Right cardiac atrium (tissue), 5 donors: Measurements from ENCODE around the gene MEF2A. TPM values are rescaled to one million over a fixed set of nuclear protein-coding genes. Genes with fewer than 3 reads are reported as not detected.

Source experiments
- ATAC-seq, 2 donors: fragments of 200-7000 bp; cut with Tn5 transposase; one replicate each; pipeline versions ENCODE4 v1.8.0 to v1.9.1; 2020; ENCODE audit warnings: moderate library complexity in 2 of 2, mild to moderate bottlenecking in 1 of 2
- DNase-seq, 3 donors: peaks; one replicate each; pipeline ENCODE4 v3.0.0-alpha.2; 2020
- H3K27ac ChIP-seq: one replicate; pipeline ENCODE4 v1.5.1; 2013; ENCODE audit warnings: mild to moderate bottlenecking, low read length, control low read depth, moderate library complexity
- H3K27me3 ChIP-seq: one replicate; pipeline ENCODE4 v1.6.1; 2013; ENCODE audit not compliant: control insufficient read depth, insufficient read depth
- H3K4me1 ChIP-seq: one replicate; pipeline ENCODE4 v1.6.1; 2013; ENCODE audit warnings: low read length; ENCODE audit not compliant: control insufficient read depth, insufficient read depth
- H3K4me3 ChIP-seq: one replicate; pipeline ENCODE4 v1.5.1; 2013; ENCODE audit warnings: low read length, control low read depth
- H3K9me3 ChIP-seq: one replicate; pipeline ENCODE4 v1.6.1; 2013; ENCODE audit warnings: low read length; ENCODE audit not compliant: control insufficient read depth
- WGBS: extraction: QIAGEN DNeasy Blood & Tissue Kit; methylation state at CpG from one replicate; pipeline ENCODE4 v1.1.7; 2013; 5-methylcytosine and 5-hydroxymethylcytosine counted together
- intact Hi-C, 4 donors: fragments of 100-400 bp; cut with DNase I; formaldehyde crosslinking; loops; one replicate each; pipeline versions ENCODE4 v1.11.0 to v1.14.0; 2022 to 2023
- polyA plus RNA-seq: library from polyadenylated mRNA; stranded (reverse); fragments of 200-250 nt; gene quantifications from one replicate; pipeline ENCODE4 v1.2.3, GENCODE V29; 2013
- total RNA-seq, 4 donors: library from RNA; stranded (reverse); fragmentation: NEBNext Ultra II Directional; extraction: Animal tissue kit (Norgen Biotek cat#: 25700); gene quantifications; one replicate each; pipeline ENCODE4 v1.2.1, GENCODE V29; 2021
- donor health status: healthy with polysubstance abuse.
- donor health status: DM: no; HTN: yes; CAD: no.
- donor health status: DM: no; HTN: no; CAD: no.
- donor health status: DM: no; HTN: yes; CAD: no; lungs with severe emphysema.
- donor health status: DM: yes; HTN: yes; CAD: no.

MEF2A gene
- total and polyA plus RNA-seq, 5 donors = 65.9 to 177 (median 172) TPM

DNA sequence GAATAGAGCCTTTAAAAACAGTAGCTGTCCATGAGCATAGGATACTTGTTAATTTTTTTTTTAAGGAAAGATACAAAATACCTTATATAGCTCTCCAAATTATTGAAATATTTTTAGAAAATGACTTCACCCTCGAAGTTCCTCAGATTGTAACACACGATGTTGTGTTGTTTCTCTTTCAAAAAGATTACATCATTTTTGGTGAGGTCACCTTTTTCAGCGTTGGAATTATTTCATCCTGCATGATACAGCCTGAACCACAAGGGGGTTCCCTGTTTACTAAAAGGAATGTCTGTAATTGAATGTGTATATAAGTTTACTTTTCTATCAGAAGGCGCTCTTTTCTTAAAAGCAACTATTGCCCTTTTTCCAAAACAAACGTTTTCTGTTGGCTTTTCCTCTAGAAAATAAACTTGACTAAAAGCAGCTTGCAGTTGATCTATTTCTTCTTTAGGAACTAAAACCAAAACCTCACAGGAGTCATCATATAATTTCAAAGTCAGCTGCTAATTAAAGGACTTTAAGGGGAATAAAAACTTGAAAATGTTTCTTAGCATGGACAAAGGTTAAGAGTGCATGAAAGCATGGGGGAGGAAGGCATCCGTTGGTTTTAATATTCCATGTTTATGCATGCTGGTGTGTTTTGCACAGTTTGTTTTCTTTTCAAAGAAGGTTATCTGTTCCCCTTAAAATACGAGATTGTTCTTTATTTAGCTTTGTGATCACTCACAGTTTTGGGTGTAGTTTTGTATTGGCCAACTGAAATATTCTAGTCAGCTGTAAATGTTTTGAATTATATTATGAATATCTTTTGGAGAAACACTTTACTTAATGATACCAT is 138.0 kb downstream of the MEF2A start:
- peak; percentile 67 to 68 for ATAC-seq
- peaks cover 8% of the 10 kb centered on the region for H3K4me1 ChIP-seq
- no peak overlapping the region for H3K4me3 ChIP-seq
- no peaks in the 10 kb centered on the region for H3K9me3 ChIP-seq
- 8% methylated on average over 7 of the region's 7 CpGs for WGBS
- peak overlapping the region; percentile 26 for H3K27ac ChIP-seq
- H3K27me3 ChIP-seq = no peaks in the 10 kb centered on the region
- no peak for DNase-seq
- intact Hi-C loops = loop anchor here in 2 of 4 donors (5.0 to 10.0 kb wide), 4 partner anchors 139 to 419 kb away; partner anchors contain the start of gene MEF2A (in 2 of the 2)

- Histone ChIP-seq H3K4me1 (peaks cover 12% of the 10 kb centered on the region), H3K9me3 (no peaks in the 10 kb centered on the region), H3K27ac (no peak overlapping the region), H3K4me3 (no peak overlapping the region), H3K27me3 (no peaks in the 10 kb centered on the region)
- intact Hi-C loops = loop anchor here in 2 of 4 donors (5.0 to 10.0 kb wide), 4 partner anchors 140 to 420 kb away; partner anchors contain the start of gene MEF2A (in 2 of the 2)
- WGBS = 31% methylated on average over 3 of the region's 3 CpGs
- ATAC-seq (peak; percentile 71 to 77), DNase-seq (no peak)
Measured at GRCh38 chr15:99704444-99704838, 138.7 kb downstream of the MEF2A start.

DNA sequence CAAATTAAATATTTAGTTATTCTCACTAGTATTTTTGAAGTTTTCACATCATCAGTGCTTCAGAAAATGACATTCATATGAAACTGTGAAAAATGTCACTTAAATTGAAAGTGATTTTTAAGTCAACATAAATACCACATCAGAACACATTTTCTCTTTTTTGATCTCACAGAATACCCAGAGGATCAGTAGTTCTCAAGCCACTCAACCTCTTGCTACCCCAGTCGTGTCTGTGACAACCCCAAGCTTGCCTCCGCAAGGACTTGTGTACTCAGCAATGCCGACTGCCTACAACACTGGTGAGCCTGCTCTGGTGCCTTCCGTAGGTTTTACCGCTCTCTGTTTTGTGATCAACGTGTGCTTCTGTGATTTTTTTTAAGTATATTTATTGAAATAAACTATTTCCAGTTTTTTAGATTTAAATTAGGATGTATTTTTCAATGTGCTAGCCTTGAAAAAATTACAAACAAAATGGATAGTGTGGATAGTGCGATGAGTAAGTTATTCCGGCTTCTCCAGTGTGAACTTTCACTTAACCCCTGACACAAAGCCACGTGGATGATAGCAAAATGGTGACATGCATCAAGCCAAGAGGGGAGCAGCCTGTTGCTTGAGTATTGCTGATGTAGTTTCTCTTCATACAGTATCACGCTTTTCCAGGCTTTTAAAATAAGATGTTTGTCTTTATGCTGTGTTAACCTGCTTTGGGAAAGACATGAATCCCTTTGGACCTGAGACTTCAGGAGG is 140.9 kb downstream of the MEF2A start:
- H3K4me3 ChIP-seq = no peak overlapping the region
- no peak for ATAC-seq

DNA sequence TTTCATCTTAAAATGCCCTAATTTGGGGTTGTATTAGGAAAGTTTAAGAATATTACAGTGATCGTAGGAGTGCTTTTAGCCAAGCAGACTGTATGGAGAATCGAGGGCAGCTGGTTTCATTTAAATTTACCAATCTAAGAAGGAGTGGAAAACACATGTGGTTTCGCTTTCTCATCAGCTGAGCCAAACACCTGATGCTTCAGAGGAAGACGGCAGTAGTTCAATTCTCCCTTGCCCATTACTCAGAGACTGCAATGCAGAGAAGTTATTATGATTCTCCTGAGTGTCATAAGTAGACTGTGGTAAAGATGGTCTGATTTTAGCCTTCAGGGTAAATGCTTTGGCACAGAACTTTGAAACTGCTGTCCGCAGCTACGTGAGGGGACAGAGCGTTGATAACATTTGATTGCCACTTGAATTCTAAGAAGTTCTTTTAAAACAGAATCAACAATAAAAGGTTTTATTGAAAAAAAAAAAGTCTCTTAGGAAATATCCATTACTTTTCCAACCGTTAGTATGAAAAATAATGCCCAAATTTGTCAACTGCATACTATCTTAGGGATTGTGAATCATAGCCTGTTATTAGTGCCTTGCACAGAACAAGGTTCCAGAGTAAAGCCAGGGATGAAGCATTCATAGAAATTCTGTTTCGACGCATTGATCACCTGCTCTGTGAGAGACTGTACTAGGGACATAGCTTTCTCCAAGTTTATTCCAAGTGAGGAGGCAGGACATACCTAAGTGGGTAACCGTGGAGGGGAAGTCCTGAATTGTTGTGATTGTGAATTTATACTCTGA is 141.9 kb downstream of the MEF2A start:
- H3K4me1 ChIP-seq = peaks cover 19% of the 10 kb centered on the region
- ATAC-seq (peak in 1 of 2 donors; percentile 4), DNase-seq (no peak)
- WGBS = 38% methylated on average over 11 of the region's 11 CpGs
- H3K9me3 ChIP-seq = no peaks in the 10 kb centered on the region
- H3K27me3 ChIP-seq = no peaks in the 10 kb centered on the region
- intact Hi-C loops = loop anchor here in 3 of 4 donors (5.0 to 10.0 kb wide), 4 partner anchors 143 to 423 kb away; partner anchors contain the start of gene MEF2A (in 2 of the 3)
- H3K4me3 ChIP-seq = no peak overlapping the region
- peak overlapping the region; percentile 93 for H3K27ac ChIP-seq

More for the DNA sequence above, 140.9 kb downstream of the MEF2A start:
- no peak for DNase-seq
- intact Hi-C loops = loop anchor here in 3 of 4 donors (5.0 to 10.0 kb wide), 4 partner anchors 142 to 422 kb away; partner anchors contain the start of gene MEF2A (in 2 of the 3)
- H3K27ac ChIP-seq = peak overlapping the region; percentile 9
- H3K27me3 ChIP-seq = no peaks in the 10 kb centered on the region
- H3K9me3 ChIP-seq = no peaks in the 10 kb centered on the region
- 76% methylated on average over 10 of the region's 10 CpGs for WGBS
- peaks cover 15% of the 10 kb centered on the region for H3K4me1 ChIP-seq

DNA sequence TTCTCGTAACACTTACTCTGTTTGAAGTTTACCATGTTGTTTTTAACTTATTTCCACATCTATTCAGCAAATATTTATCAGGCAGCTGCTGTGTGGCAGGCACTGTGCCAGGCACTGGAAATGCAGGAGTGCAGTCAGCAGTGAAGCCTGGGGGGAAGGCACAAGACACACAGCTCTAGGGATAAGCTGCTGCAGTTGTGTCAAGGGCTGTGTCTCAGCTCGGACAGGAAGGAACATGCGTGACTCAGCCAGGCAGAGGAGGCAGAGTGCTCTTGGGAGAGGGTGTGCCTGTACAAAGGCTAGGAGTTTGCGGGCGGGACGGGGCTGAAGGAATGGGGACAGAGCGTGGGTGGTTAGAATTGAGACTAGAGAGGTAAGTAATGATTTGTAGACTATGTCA is 142.8 kb downstream of the MEF2A start:
- H3K4me3 ChIP-seq = no peak overlapping the region
- H3K4me1 ChIP-seq = peaks cover 19% of the 10 kb centered on the region
- H3K9me3 ChIP-seq = no peaks in the 10 kb centered on the region
- ATAC-seq (peak; percentile 88 to 95), DNase-seq (peak; percentile 87 to 92 (median 87))
- intact Hi-C loops = loop anchor here in 3 of 4 donors (5.0 to 10.0 kb wide), 4 partner anchors 144 to 424 kb away; partner anchors contain the start of gene MEF2A (in 2 of the 3)
- H3K27me3 ChIP-seq = no peaks in the 10 kb centered on the region
- 18% methylated on average over 7 of the region's 7 CpGs for WGBS
- H3K27ac ChIP-seq = peak overlapping the region; percentile 89

DNA sequence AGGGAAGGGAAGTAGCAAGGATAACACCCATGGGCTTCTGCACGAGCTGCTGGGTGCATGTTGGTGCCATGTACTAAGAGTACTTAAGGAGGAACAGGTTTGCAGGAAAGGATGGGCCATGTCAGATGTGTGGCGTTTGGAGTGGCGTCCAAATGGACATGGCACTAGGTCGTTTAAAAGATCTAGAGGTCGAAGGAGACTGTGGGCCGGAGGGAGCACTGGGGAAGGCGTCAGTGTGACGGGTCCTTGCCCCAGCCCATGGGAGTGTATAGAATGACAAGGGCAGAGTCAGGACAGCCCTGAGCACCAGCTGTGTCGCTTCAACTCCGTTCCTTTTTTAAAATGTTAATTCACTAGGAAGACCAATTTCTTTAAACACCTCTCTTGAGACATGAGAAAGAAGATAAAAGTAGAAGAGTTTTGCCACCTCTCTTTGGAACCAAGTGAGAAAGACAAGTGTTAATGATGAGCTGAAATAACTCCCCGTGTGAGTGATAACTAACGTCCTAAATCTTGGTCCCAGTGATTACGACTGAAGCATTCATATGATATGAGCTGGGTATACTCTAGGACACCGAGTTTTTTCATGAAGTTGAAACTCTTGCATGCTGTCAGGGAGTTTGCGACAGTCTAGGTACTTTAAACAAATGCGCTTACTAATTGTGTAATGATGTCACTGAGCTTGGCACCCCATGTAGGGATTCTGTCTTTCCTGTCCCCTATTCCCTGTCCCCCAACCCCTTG is 143.6 kb downstream of the MEF2A start:
- H3K9me3 ChIP-seq = no peaks in the 10 kb centered on the region
- intact Hi-C loops = loop anchor here in 3 of 4 donors (5.0 to 10.0 kb wide), 4 partner anchors 145 to 425 kb away; partner anchors contain the start of gene MEF2A (in 2 of the 3)
- peak; percentile 40 to 54 for ATAC-seq
- WGBS = 51% methylated on average over 16 of the region's 16 CpGs
- H3K4me1 ChIP-seq = peaks cover 19% of the 10 kb centered on the region
- no peak overlapping the region for H3K4me3 ChIP-seq
- H3K27me3 ChIP-seq = no peaks in the 10 kb centered on the region
- peak overlapping the region; percentile 92 for H3K27ac ChIP-seq
- DNase-seq = peak in 1 of 3 donors; percentile 67

DNA sequence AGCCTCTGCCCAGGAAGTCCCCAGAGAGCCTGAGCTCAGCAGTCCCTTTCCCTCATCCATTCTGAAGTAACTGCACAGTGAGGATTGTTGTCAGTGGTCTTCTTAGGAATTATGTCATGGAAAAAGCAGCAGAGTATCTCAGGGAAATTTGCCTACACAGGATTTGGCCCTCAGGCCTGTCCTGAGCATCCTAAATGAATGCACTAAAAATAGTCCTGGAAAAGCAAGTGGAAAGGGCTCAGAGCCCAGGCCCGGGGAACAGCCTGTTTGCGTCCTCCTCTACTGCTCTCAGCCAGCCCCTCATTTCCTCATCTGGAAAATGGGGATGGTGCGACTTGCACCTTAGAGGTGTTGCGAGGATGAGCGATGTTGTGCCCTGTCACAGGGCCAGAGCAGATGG is 145.8 kb downstream of the MEF2A start:
- Histone ChIP-seq H3K4me1 (peaks cover 21% of the 10 kb centered on the region), H3K4me3 (no peak overlapping the region), H3K9me3 (no peaks in the 10 kb centered on the region), H3K27ac (peak overlapping the region; percentile 54), H3K27me3 (no peaks in the 10 kb centered on the region)
- 51% methylated on average over 5 of the region's 5 CpGs for WGBS
- ATAC-seq (peak in 1 of 2 donors; percentile 42), DNase-seq (peak in 1 of 3 donors; percentile 63)
- intact Hi-C loops = loop anchor here in 1 of 4 donors (10.0 kb wide), 1 partner anchor 427 kb away; no protein-coding TSS in a partner anchor

DNA sequence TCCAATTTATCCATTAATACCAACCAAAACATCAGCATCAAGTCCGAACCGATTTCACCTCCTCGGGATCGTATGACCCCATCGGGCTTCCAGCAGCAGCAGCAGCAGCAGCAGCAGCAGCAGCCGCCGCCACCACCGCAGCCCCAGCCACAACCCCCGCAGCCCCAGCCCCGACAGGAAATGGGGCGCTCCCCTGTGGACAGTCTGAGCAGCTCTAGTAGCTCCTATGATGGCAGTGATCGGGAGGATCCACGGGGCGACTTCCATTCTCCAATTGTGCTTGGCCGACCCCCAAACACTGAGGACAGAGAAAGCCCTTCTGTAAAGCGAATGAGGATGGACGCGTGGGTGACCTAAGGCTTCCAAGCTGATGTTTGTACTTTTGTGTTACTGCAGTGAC is 146.6 kb downstream of the MEF2A start:
- 66% methylated on average over 18 of the region's 18 CpGs for WGBS
- no peak for ATAC-seq

DNA sequence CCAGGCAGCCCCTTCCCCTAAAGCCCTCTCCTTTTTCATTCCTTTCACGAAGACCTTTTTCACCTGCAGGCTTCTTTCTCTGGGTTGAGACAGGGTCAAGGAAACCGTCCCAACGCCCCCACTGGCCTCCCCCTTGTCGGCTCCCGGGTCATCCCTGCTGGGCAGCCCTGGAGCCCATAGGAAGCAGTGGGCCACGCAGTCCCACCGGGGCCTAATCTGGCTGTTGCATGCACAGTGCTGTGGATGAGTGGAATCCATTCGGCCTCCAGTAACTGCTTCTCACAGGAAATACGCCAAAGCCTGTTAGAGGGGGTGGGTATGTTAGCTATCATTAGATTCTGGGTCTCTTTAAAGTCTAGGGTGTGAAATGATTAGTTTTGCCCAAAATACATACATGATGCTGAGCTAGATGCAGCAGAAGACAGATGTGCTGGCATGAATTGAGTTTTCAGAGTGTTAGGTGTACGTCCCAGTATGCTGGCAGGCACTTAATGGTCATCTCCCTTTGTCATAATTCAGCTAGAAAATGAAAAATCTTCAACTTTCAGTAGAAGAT is 150.8 kb downstream of the MEF2A start:
- Histone ChIP-seq H3K27me3 (no peaks in the 10 kb centered on the region), H3K4me1 (peaks cover 19% of the 10 kb centered on the region), H3K9me3 (no peaks in the 10 kb centered on the region), H3K27ac (peak overlapping the region; percentile 57), H3K4me3 (no peak overlapping the region)
- DNase-seq = no peak
- WGBS = 32% methylated on average over 10 of the region's 10 CpGs
- ATAC-seq = peak; percentile 16 to 53
- intact Hi-C loops = loop anchor here in 1 of 4 donors (10.0 kb wide), 1 partner anchor 432 kb away; no protein-coding TSS in a partner anchor

More for the DNA sequence above, 146.6 kb downstream of the MEF2A start:
- Histone ChIP-seq H3K27me3 (no peaks in the 10 kb centered on the region), H3K4me1 (peaks cover 24% of the 10 kb centered on the region), H3K27ac (no peak overlapping the region), H3K4me3 (no peak overlapping the region), H3K9me3 (no peaks in the 10 kb centered on the region)
- DNase-seq = no peak
- intact Hi-C loops = loop anchor here in 1 of 4 donors (10.0 kb wide), 1 partner anchor 428 kb away; no protein-coding TSS in a partner anchor
